ENCODE measurements around the gene CSNK1E. TPM values are rescaled to one million over a fixed set of nuclear protein-coding genes. Genes with fewer than 3 reads are reported as not detected.
A peak's percentile ranks its signal among the peaks of the same experiment; 100 is the strongest.

Gene CSNK1E
- total RNA-seq, 1 experiment from 2014 or later = 129 TPM

DNA sequence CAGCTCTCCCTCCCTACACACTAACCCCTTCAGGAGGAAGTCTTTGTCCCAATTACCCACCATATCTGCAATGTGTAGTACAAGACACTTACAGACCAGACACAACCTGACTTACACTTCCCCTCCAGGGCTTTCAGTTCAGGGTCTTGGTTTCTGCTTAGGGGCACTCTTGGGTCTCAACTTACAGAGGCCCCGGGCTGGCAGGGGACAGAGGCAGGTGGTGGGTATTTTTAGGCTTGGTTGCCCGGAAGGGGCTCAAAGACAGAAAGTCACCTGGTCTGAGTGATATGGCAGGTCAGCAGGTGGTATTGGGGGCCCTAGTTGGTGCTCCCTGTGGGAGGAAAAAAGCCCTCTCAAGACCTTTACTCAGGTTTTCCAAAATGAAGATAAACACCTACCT, 41.1 kb downstream of the CSNK1E start:
- CTCF ChIA-PET = no interaction called here

DNA sequence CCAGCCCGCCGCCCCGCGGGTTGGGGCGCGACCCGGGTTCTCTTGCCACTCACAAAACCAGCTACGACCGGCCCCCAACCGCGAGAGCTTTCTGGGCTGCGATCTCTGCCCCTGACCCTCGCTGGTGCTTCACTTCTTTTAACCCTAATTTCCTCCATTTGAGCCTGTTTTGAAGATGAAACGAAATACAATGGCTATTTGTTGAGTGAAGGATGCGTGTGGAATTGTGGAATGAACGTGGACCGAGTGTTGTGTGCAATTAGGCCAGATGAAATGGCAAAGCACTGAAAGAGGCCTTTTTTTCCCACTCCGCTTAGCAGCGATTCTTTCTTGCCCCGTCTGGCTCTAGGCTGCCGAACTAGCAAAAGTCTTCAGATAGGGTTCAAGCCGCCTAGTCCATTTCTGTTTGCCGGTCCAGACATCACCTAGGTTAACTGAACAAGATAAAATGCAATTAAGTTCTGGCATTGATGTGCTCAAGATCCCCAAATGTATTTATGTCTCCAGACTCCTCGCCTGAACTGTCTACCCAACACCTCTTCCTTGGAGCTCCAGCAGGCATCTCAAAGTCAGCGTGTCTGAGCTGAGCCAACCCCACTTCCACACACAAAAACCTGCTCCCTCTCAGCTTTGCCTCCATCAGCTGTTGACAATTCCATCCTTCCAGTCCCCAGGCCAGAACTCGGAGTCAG, 44.0 kb downstream of the CSNK1E start:
- H3K4me3 Mint-ChIP-seq (ENCODE audit: unreplicated experiment) = peak overlapping the region; percentile 83
- CTCF ChIA-PET = no interaction called here
- POLR2A ChIA-PET = no interaction called here
- no TSS peak for BruUV-seq (replicated peaks)
- no peak for DNase-seq
- H3K27ac Mint-ChIP-seq (ENCODE audit: unreplicated experiment) = peak overlapping the region; percentile 75
- Histone ChIP-seq H3K27me3 (replicated peaks; ENCODE audit: control insufficient read depth, insufficient read depth, low read length) (no peaks in the 10 kb centered on the region), H3K9me3 (no peaks in the 10 kb centered on the region), H3K4me3 (ENCODE audit: low read depth, low read length) (peak overlapping the region; percentile 97), H3K4me1 (peaks cover 5% of the 10 kb centered on the region), H3K36me3 (ENCODE audit: control insufficient read depth, insufficient read depth, low read length) (0 out of 2 replicates have a peak, but pooled peaks cover 1% of the 10 kb centered on the region)
- TF ChIP-seq, protein P1, sequence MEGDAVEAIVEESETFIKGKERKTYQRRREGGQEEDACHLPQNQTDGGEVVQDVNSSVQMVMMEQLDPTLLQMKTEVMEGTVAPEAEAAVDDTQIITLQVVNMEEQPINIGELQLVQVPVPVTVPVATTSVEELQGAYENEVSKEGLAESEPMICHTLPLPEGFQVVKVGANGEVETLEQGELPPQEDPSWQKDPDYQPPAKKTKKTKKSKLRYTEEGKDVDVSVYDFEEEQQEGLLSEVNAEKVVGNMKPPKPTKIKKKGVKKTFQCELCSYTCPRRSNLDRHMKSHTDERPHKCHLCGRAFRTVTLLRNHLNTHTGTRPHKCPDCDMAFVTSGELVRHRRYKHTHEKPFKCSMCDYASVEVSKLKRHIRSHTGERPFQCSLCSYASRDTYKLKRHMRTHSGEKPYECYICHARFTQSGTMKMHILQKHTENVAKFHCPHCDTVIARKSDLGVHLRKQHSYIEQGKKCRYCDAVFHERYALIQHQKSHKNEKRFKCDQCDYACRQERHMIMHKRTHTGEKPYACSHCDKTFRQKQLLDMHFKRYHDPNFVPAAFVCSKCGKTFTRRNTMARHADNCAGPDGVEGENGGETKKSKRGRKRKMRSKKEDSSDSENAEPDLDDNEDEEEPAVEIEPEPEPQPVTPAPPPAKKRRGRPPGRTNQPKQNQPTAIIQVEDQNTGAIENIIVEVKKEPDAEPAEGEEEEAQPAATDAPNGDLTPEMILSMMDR (IDR thresholded peaks at IDR 0.05; ENCODE audit: insufficient read depth in 1 of 2, low read depth in 1 of 2, low read length in 1 of 2, severe bottlenecking in 1 of 2, unreplicated experiment in 1 of 2) = no peak
- H3K9me3 Mint-ChIP-seq (ENCODE audit: unreplicated experiment) = no peaks in the 10 kb centered on the region
- peaks cover 16% of the 10 kb centered on the region for H3K36me3 Mint-ChIP-seq (ENCODE audit: insufficient read depth, unreplicated experiment)
- intact Hi-C loops (cut with micrococcal nuclease; ENCODE audit: unreplicated experiment) = loop anchor here (1.0 kb wide), 1 partner anchor 10 kb away; no protein-coding TSS in a partner anchor
- peaks cover 23% of the 10 kb centered on the region for H3K4me1 Mint-ChIP-seq (ENCODE audit: low read depth, unreplicated experiment)
- no peaks in the 10 kb centered on the region for H3K27me3 Mint-ChIP-seq (ENCODE audit: insufficient read depth, unreplicated experiment)

More for the DNA sequence above, 41.1 kb downstream of the CSNK1E start:
- Mint-ChIP-seq H3K4me1 (ENCODE audit: low read depth, unreplicated experiment) (peaks cover 29% of the 10 kb centered on the region), H3K36me3 (ENCODE audit: insufficient read depth, unreplicated experiment) (peaks cover 8% of the 10 kb centered on the region), H3K4me3 (ENCODE audit: unreplicated experiment) (no peak overlapping the region), H3K27me3 (ENCODE audit: insufficient read depth, unreplicated experiment) (no peaks in the 10 kb centered on the region), H3K9me3 (ENCODE audit: unreplicated experiment) (no peaks in the 10 kb centered on the region), H3K27ac (ENCODE audit: unreplicated experiment) (no peak overlapping the region)
- Histone ChIP-seq H3K9me3 (no peaks in the 10 kb centered on the region), H3K4me3 (ENCODE audit: low read depth, low read length) (no peak overlapping the region), H3K36me3 (ENCODE audit: control insufficient read depth, insufficient read depth, low read length) (0 out of 2 replicates have a peak, but pooled peaks cover under 1% of the 10 kb centered on the region), H3K27me3 (replicated peaks; ENCODE audit: control insufficient read depth, insufficient read depth, low read length) (no peaks in the 10 kb centered on the region), H3K4me1 (peaks cover 5% of the 10 kb centered on the region)
- intact Hi-C loops (cut with micrococcal nuclease; ENCODE audit: unreplicated experiment) = no loop called here
- no TSS peak for BruUV-seq (replicated peaks)
- TF ChIP-seq, protein P1 (IDR thresholded peaks at IDR 0.05; ENCODE audit: insufficient read depth in 1 of 2, low read depth in 1 of 2, low read length in 1 of 2, severe bottlenecking in 1 of 2, unreplicated experiment in 1 of 2) = no peak
- DNase-seq = no peak
- POLR2A ChIA-PET = no interaction called here

DNA sequence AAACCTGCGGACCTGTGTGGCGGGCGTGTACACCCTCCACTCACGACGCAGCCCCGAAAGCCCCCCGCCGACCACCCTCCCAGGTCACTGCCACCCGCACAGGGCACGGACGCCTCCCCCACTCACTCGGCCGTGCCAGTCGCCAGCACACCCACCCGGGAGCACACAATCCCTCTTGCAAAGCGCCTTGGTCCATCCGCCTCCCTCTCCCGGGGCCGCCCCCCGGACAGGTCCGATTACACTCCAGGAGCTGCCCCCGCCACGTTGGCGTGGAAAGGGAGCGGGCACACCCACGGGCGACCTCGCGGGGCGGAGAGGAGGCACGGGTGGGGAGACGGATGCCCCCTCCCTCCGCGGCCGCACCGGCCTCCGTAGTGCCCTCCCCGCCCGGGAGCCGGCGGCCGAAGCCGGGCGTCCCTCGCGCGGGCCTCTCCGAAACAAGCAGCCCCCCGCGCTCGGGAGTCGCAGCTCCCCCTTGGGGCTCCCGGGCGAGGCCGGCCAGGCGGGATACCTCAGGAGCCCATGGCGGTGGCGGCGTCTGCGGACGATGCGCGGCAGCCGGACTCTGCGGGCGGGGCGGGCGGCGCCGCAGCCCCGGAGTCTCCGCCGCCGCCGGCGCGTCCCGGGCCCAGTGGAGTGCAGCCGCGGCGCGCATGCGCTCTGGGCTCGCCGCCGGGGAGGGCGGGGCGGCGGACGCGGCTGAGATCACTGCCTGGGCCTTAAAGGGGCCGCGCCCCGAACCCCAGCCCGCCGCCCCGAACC, 44.7 kb downstream of the CSNK1E start, which contains the start of gene TMEM184B:
TMEM184B (minus strand) TSS at position 638 of the 762 bp plus-strand sequence. CDS start 25,049 bp downstream, outside the sequence.
- peak within 1 kb of the TSS; percentile 97 for H3K4me3 ChIP-seq (ENCODE audit: low read depth, low read length)
- H3K27ac Mint-ChIP-seq (ENCODE audit: unreplicated experiment) = peak within 1 kb of the TSS; percentile 75
- TF ChIP-seq, protein P1 (IDR thresholded peaks at IDR 0.05; ENCODE audit: insufficient read depth in 1 of 2, low read depth in 1 of 2, low read length in 1 of 2, severe bottlenecking in 1 of 2, unreplicated experiment in 1 of 2) = no peak
- POLR2A ChIA-PET = no interaction called here
- CTCF ChIA-PET = no interaction called here
- H3K4me3 Mint-ChIP-seq (ENCODE audit: unreplicated experiment) = peak within 1 kb of the TSS; percentile 83
- peaks cover 16% of the 10 kb centered on the region for H3K36me3 Mint-ChIP-seq (ENCODE audit: insufficient read depth, unreplicated experiment)
- H3K9me3 ChIP-seq = no peaks in the 10 kb centered on the region
- DNase-seq = peak; percentile 55 to 87
- H3K4me1 Mint-ChIP-seq (ENCODE audit: low read depth, unreplicated experiment) = peaks cover 23% of the 10 kb centered on the region
- peaks cover 5% of the 10 kb centered on the region for H3K4me1 ChIP-seq
- intact Hi-C loops (cut with micrococcal nuclease; ENCODE audit: unreplicated experiment) = loop anchor here (1.0 kb wide), 1 partner anchor 11 kb away; no protein-coding TSS in a partner anchor
- H3K27me3 Mint-ChIP-seq (ENCODE audit: insufficient read depth, unreplicated experiment) = no peaks in the 10 kb centered on the region
- H3K36me3 ChIP-seq (ENCODE audit: control insufficient read depth, insufficient read depth, low read length) = 0 out of 2 replicates have a peak, but pooled peaks cover 1% of the 10 kb centered on the region
- no peaks in the 10 kb centered on the region for H3K9me3 Mint-ChIP-seq (ENCODE audit: unreplicated experiment)
- BruUV-seq (replicated peaks) = no TSS peak
- H3K27me3 ChIP-seq (replicated peaks; ENCODE audit: control insufficient read depth, insufficient read depth, low read length) = no peaks in the 10 kb centered on the region

All from Caco-2 (cell line).